ENCODE results near the gene OR9I1. TPM values are rescaled to one million over a fixed set of nuclear protein-coding genes. Genes with fewer than 3 reads are reported as not detected.

Gene OR9I1
- total and polyA plus RNA-seq, 2 donors (not counting 1 experiment from before 2014, with no cell fraction given): not detected

- intact Hi-C loops (cut with micrococcal nuclease): no loop called here
- Histone ChIP-seq H3K4me1 (ENCODE audit: control insufficient read depth in 2 of 2, insufficient read depth in 2 of 2, low read length in 2 of 2) (no peaks in the 10 kb centered on the region), H3K79me2 (ENCODE audit: control insufficient read depth, insufficient read depth, low read length) (no peaks in the 10 kb centered on the region), H4K20me1 (ENCODE audit: control insufficient read depth, insufficient read depth, low read length, poor library complexity, severe bottlenecking) (no peaks in the 10 kb centered on the region), H3K27me3 (replicated peaks in 1 of 4; ENCODE audit: control extremely low read depth in 1 of 4, control insufficient read depth in 3 of 4, insufficient read depth in 4 of 4, low read length in 3 of 4) (peaks cover 0 to 4% (median 3%) of the 10 kb centered on the region in 4 experiments), H2AFZ (ENCODE audit: insufficient read depth, low read depth, low read length, poor library complexity, severe bottlenecking) (no peak overlapping the region), H3K9me3 (ENCODE audit: control extremely low read depth in 1 of 3, control insufficient read depth in 2 of 3, insufficient read depth in 1 of 3, low read length in 2 of 3) (no peaks in the 10 kb centered on the region), H3K9ac (ENCODE audit: low read length) (no peak overlapping the region), H3K4me3 (ENCODE audit: control extremely low read depth in 1 of 5, extremely low read depth in 1 of 5, insufficient read depth in 1 of 5, low read depth in 2 of 5, low read length in 4 of 5) (no peak overlapping the region), H3K36me3 (replicated peaks in 1 of 2; ENCODE audit: control extremely low read depth in 1 of 2, control insufficient read depth in 1 of 2, extremely low read depth in 1 of 2, insufficient read depth in 2 of 2, low read length in 1 of 2) (no peaks in the 10 kb centered on the region), H3K4me2 (replicated peaks; ENCODE audit: low read depth, low read length, poor library complexity, severe bottlenecking) (no peak overlapping the region), H3K27ac (ENCODE audit: low read length in 2 of 2) (no peak overlapping the region)
- H3K27ac Mint-ChIP-seq: no peak overlapping the region
- ChIA-PET POLR2A (no interaction called here), CTCF (no interaction called here)
- ATAC-seq (ENCODE audit: low read depth) (no peak), DNase-seq (no peak)
- no peaks in the 10 kb centered on the region for H3K4me1 Mint-ChIP-seq
- TF ChIP-seq EZH2 (IDR thresholded peaks at IDR 0.05; ENCODE audit: borderline replicate concordance, insufficient read depth, low read depth, low read length, poor library complexity, severe bottlenecking): no peak
- TF ChIP-seq CTCF (IDR thresholded peaks at IDR 0.05): no peak
- H3K9me3 Mint-ChIP-seq (ENCODE audit: insufficient read depth): no peaks in the 10 kb centered on the region
- H3K4me3 Mint-ChIP-seq: no peak overlapping the region
- peaks cover 18% of the 10 kb centered on the region for H3K27me3 Mint-ChIP-seq
- 67% methylated on average over 3 of the region's 3 CpGs for WGBS (ENCODE audit: insufficient coverage)
These were observed 27.5 kb upstream of the OR9I1 start for GRCh38 chr11:58152781-58153180.

GRCh38 chr11:58142761-58143160 is 17.4 kb upstream of the OR9I1 start:
- CTCF ChIA-PET: no interaction called here
- H3K27me3 Mint-ChIP-seq: peaks cover 8% of the 10 kb centered on the region
- H3K4me1 Mint-ChIP-seq: no peaks in the 10 kb centered on the region

More at GRCh38 chr11:58142761-58143160, 17.4 kb upstream of the OR9I1 start:
- TF ChIP-seq CTCF (IDR thresholded peaks at IDR 0.05) (no peak), EZH2 (IDR thresholded peaks at IDR 0.05; ENCODE audit: borderline replicate concordance, insufficient read depth, low read depth, low read length, poor library complexity, severe bottlenecking) (no peak)
- H3K9me3 Mint-ChIP-seq (ENCODE audit: insufficient read depth): no peaks in the 10 kb centered on the region
- Histone ChIP-seq H3K27me3 (replicated peaks in 1 of 4; ENCODE audit: control extremely low read depth in 1 of 4, control insufficient read depth in 3 of 4, insufficient read depth in 4 of 4, low read length in 3 of 4) (no peaks in the 10 kb centered on the region), H3K4me3 (ENCODE audit: control extremely low read depth in 1 of 5, extremely low read depth in 1 of 5, insufficient read depth in 1 of 5, low read depth in 2 of 5, low read length in 4 of 5) (no peak overlapping the region), H3K36me3 (replicated peaks in 1 of 2; ENCODE audit: control extremely low read depth in 1 of 2, control insufficient read depth in 1 of 2, extremely low read depth in 1 of 2, insufficient read depth in 2 of 2, low read length in 1 of 2) (no peaks in the 10 kb centered on the region), H3K9ac (ENCODE audit: low read length) (no peak overlapping the region), H3K27ac (ENCODE audit: low read length in 2 of 2) (no peak overlapping the region), H3K9me3 (ENCODE audit: control extremely low read depth in 1 of 3, control insufficient read depth in 2 of 3, insufficient read depth in 1 of 3, low read length in 2 of 3) (no peaks in the 10 kb centered on the region), H4K20me1 (ENCODE audit: control insufficient read depth, insufficient read depth, low read length, poor library complexity, severe bottlenecking) (no peaks in the 10 kb centered on the region), H3K79me2 (ENCODE audit: control insufficient read depth, insufficient read depth, low read length) (no peaks in the 10 kb centered on the region), H3K4me2 (replicated peaks; ENCODE audit: low read depth, low read length, poor library complexity, severe bottlenecking) (no peak overlapping the region), H3K4me1 (ENCODE audit: control insufficient read depth in 2 of 2, insufficient read depth in 2 of 2, low read length in 2 of 2) (no peaks in the 10 kb centered on the region), H2AFZ (ENCODE audit: insufficient read depth, low read depth, low read length, poor library complexity, severe bottlenecking) (no peak overlapping the region)
- H3K4me3 Mint-ChIP-seq: no peak overlapping the region
- POLR2A ChIA-PET: no interaction called here
- no CpG with 5 or more reads among the region's 1 CpG for WGBS (ENCODE audit: insufficient coverage)
- DNase-seq (no peak), ATAC-seq (ENCODE audit: low read depth) (no peak)
- intact Hi-C loops (cut with micrococcal nuclease): no loop called here
- H3K27ac Mint-ChIP-seq: no peak overlapping the region
